CD8-positive, alpha-beta memory T cell (primary cell): Measurements from ENCODE around the gene PCDHGA1. TPM values are rescaled to one million over a fixed set of nuclear protein-coding genes. Genes with fewer than 3 reads are reported as not detected.
A peak's percentile ranks its signal among the peaks of the same experiment; 100 is the strongest.
"Not testable (repeated sequence)": the region's sequence is repeated elsewhere in the genome, so short reads cannot be mapped to it uniquely, and the experiment has no call there.

Experiments
- CTCF ChIA-PET: fragments of 350-600 bp; sonication (Branson Sonifier 250); formaldehyde crosslinking; loops from one replicate; lab custom pipeline; 2021; ENCODE audit warnings: antibody characterized with exemption; lab: Charles Lee
- POLR2A ChIA-PET: fragments of 350-600 bp; sonication (Branson Sonifier 250); formaldehyde crosslinking; loops from one replicate; lab custom pipeline; 2021; ENCODE audit warnings: antibody characterized with exemption; lab: Charles Lee
- DNase-seq, 5 donors: peaks; one replicate each; pipeline versions ENCODE4 v3.0.0 to v3.0.0-alpha.2; 2020 to 2022; ENCODE audit warnings: mixed read lengths in 1 of 5
- H3K27ac ChIP-seq: one replicate; pipeline ENCODE4 v1.7.0; 2013; ENCODE audit warnings: low read depth, mild to moderate bottlenecking, low read length, moderate library complexity
- H3K27me3 ChIP-seq: 2 replicates; pipeline ENCODE4 v1.7.0; 2013; ENCODE audit warnings: low read length, mild to moderate bottlenecking; ENCODE audit not compliant: insufficient read depth, poor library complexity, severe bottlenecking
- H3K36me3 ChIP-seq: 2 replicates; pipeline ENCODE4 v1.7.0; 2013; ENCODE audit warnings: mild to moderate bottlenecking, low read length, moderate library complexity; ENCODE audit not compliant: insufficient read depth
- H3K4me1 ChIP-seq: 2 replicates; pipeline ENCODE4 v1.7.0; 2013; ENCODE audit warnings: mild to moderate bottlenecking, low read length, moderate library complexity; ENCODE audit not compliant: insufficient read depth
- H3K4me3 ChIP-seq: 2 replicates; pipeline ENCODE4 v1.7.0; 2013; ENCODE audit warnings: mild to moderate bottlenecking, low read length
- H3K9me3 ChIP-seq: 2 replicates; pipeline ENCODE4 v1.7.0; 2013; ENCODE audit warnings: mild to moderate bottlenecking, low read length
- H3K27ac Mint-ChIP-seq, 8 donors: one replicate each; pipeline ENCODE4 v1.8.0; 2020 to 2021; ENCODE audit warnings: mixed read lengths in 8 of 8, mild to moderate bottlenecking in 6 of 8, inconsistent platforms in 3 of 8, moderate library complexity in 3 of 8
- H3K27me3 Mint-ChIP-seq, 2 donors: one replicate each; pipeline ENCODE4 v1.8.0; 2020 to 2021; ENCODE audit warnings: mixed read lengths in 2 of 2, mild to moderate bottlenecking in 1 of 2, moderate library complexity in 1 of 2
- H3K36me3 Mint-ChIP-seq, 3 donors: one replicate each; pipeline ENCODE4 v1.8.0; 2020 to 2021; ENCODE audit warnings: mixed read lengths in 3 of 3, inconsistent platforms in 1 of 3, mild to moderate bottlenecking in 1 of 3
- H3K4me1 Mint-ChIP-seq, 3 donors: one replicate each; pipeline ENCODE4 v1.8.0; 2020 to 2021; ENCODE audit warnings: mixed read lengths in 3 of 3, inconsistent platforms in 1 of 3, mild to moderate bottlenecking in 1 of 3
- H3K4me3 Mint-ChIP-seq, 7 donors: one replicate each; pipeline ENCODE4 v1.8.0; 2020 to 2021; ENCODE audit warnings: mixed read lengths in 7 of 7, mild to moderate bottlenecking in 6 of 7, moderate library complexity in 4 of 7, inconsistent platforms in 2 of 7
- H3K9me3 Mint-ChIP-seq, 5 donors: one replicate each; pipeline ENCODE4 v1.8.0; 2020 to 2022; ENCODE audit warnings: mixed read lengths in 5 of 5, mild to moderate bottlenecking in 3 of 5, moderate library complexity in 2 of 5, inconsistent platforms in 1 of 5
- polyA plus RNA-seq: library from polyadenylated mRNA; unstranded; fragments of 300-500 nt; fragmentation: Illumina TruSeq; gene quantifications from one replicate; pipeline ENCODE4 v1.2.3, GENCODE V29; 2021
- total RNA-seq, 2 experiments: library from RNA; stranded (reverse); gene quantifications; one replicate each; pipeline ENCODE4 v1.2.3, GENCODE V29; 2021

The PCDHGA1 gene
- total and polyA plus RNA-seq, 3 experiments from 2014 or later: 0.07 to 0.09 TPM; not detected in 1

GRCh38 chr5:141409598-141410306, 79.4 kb downstream of the PCDHGA1 start:
- DNase-seq: no peak
- peaks cover 72 to 79% of the 10 kb centered on the region in 2 donors for H3K27me3 Mint-ChIP-seq
- H3K4me1 Mint-ChIP-seq: peaks cover 16 to 20% (median 17%) of the 10 kb centered on the region in 3 donors
- no peak overlapping the region for H3K4me3 ChIP-seq
- H3K9me3 Mint-ChIP-seq: peaks cover 23 to 61% (median 56%) of the 10 kb centered on the region in 5 donors
- POLR2A ChIA-PET: no interaction called here
- H3K27ac ChIP-seq: no peak overlapping the region
- H3K9me3 ChIP-seq: no peaks in the 10 kb centered on the region
- CTCF ChIA-PET: no interaction called here
- peak overlapping the region in 1 of 8 donors; percentile 83 for H3K27ac Mint-ChIP-seq
- no peak overlapping the region for H3K4me3 Mint-ChIP-seq
- peaks cover 0 to 17% (median 4%) of the 10 kb centered on the region in 3 donors for H3K36me3 Mint-ChIP-seq
- peaks cover 7% of the 10 kb centered on the region for H3K4me1 ChIP-seq
- no peaks in the 10 kb centered on the region for H3K36me3 ChIP-seq
- peaks cover 54% of the 10 kb centered on the region for H3K27me3 ChIP-seq

GRCh38 chr5:141411575-141411974, 81.3 kb downstream of the PCDHGA1 start:
- Mint-ChIP-seq H3K36me3 (peaks cover 0 to 16% (median 4%) of the 10 kb centered on the region in 3 donors), H3K9me3 (peaks cover 16 to 58% (median 55%) of the 10 kb centered on the region in 5 donors), H3K4me1 (peaks cover 17 to 26% (median 18%) of the 10 kb centered on the region in 3 donors), H3K4me3 (no peak overlapping the region), H3K27ac (no peak overlapping the region), H3K27me3 (peaks cover 67 to 76% of the 10 kb centered on the region in 2 donors)
- H3K27me3 ChIP-seq: peaks cover 57% of the 10 kb centered on the region
- H3K4me3 ChIP-seq: no peak overlapping the region
- ChIA-PET POLR2A (no interaction called here), CTCF (no interaction called here)
- DNase-seq: no peak
- H3K9me3 ChIP-seq: no peaks in the 10 kb centered on the region
- peaks cover 7% of the 10 kb centered on the region for H3K4me1 ChIP-seq
- H3K36me3 ChIP-seq: no peaks in the 10 kb centered on the region
- H3K27ac ChIP-seq: no peak overlapping the region

- CTCF ChIA-PET: interaction anchor here (0.7 to 2.1 kb wide), 12 partner anchors 10 to 151 kb away, joined by 3 to 10 read pairs (median 4); partner anchors contain the start of genes PCDHGA9 and TAF7
- peaks cover 16 to 57% (median 55%) of the 10 kb centered on the region in 5 donors for H3K9me3 Mint-ChIP-seq
- peaks cover 20 to 29% (median 21%) of the 10 kb centered on the region in 3 donors for H3K4me1 Mint-ChIP-seq
- peak; percentile 33 to 61 (median 41) for DNase-seq
- peaks cover 7% of the 10 kb centered on the region for H3K4me1 ChIP-seq
- peak within 1 kb of the TSS in 2 of 8 donors; percentile 10 to 38 for H3K27ac Mint-ChIP-seq
- H3K4me3 Mint-ChIP-seq: peak within 1 kb of the TSS; percentile 77 to 95 (median 84)
- peak within 1 kb of the TSS; percentile 77 for H3K4me3 ChIP-seq
- H3K36me3 Mint-ChIP-seq: peaks cover 0 to 19% (median 4%) of the 10 kb centered on the region in 3 donors
- no peaks in the 10 kb centered on the region for H3K36me3 ChIP-seq
- H3K9me3 ChIP-seq: no peaks in the 10 kb centered on the region
- H3K27me3 Mint-ChIP-seq: peaks cover 63 to 77% of the 10 kb centered on the region in 2 donors
- no peak within 1 kb of the TSS for H3K27ac ChIP-seq
- POLR2A ChIA-PET: no interaction called here
- H3K27me3 ChIP-seq: peaks cover 59% of the 10 kb centered on the region
Observed at GRCh38 chr5:141412854-141413539, 82.7 kb downstream of the PCDHGA1 start, which contains the start of gene PCDHGA10. Gene PCDHGA10, plus strand, starts transcription at chr5:141412987. Its CDS starts 189 bp downstream, at chr5:141413176.

GRCh38 chr5:141413540-141414069, 83.3 kb downstream of the PCDHGA1 start:
- peaks cover 4% of the 10 kb centered on the region for H3K9me3 ChIP-seq
- peak overlapping the region in 2 of 8 donors; percentile 10 to 38 for H3K27ac Mint-ChIP-seq

GRCh38 chr5:141414548-141415274, 84.4 kb downstream of the PCDHGA1 start:
- POLR2A ChIA-PET, H3K36me3 ChIP-seq, H3K4me3 ChIP-seq, H3K9me3 ChIP-seq, H3K27ac ChIP-seq, H3K4me1 ChIP-seq, DNase-seq: not testable (repeated sequence)
- H3K27ac Mint-ChIP-seq: peak overlapping the region in 1 of 8 donors; percentile 50
- CTCF ChIA-PET: interaction anchor here (1.4 to 2.1 kb wide), 3 partner anchors 94 to 143 kb away, joined by 3 to 8 read pairs (median 6); partner anchors contain the start of gene TAF7
- peaks cover 16 to 54% (median 53%) of the 10 kb centered on the region in 5 donors for H3K9me3 Mint-ChIP-seq
- peaks cover 60 to 75% of the 10 kb centered on the region in 2 donors for H3K27me3 Mint-ChIP-seq
- H3K36me3 Mint-ChIP-seq: peaks cover 0 to 18% (median 5%) of the 10 kb centered on the region in 3 donors
- peaks cover 20 to 35% (median 21%) of the 10 kb centered on the region in 3 donors for H3K4me1 Mint-ChIP-seq
- H3K27me3 ChIP-seq: peaks cover 62% of the 10 kb centered on the region
- H3K4me3 Mint-ChIP-seq: peak overlapping the region; percentile 6 to 68 (median 43)

More at GRCh38 chr5:141413540-141414069, 83.3 kb downstream of the PCDHGA1 start:
- H3K27ac ChIP-seq: no peak overlapping the region
- H3K36me3 ChIP-seq: no peaks in the 10 kb centered on the region
- Mint-ChIP-seq H3K36me3 (peaks cover 0 to 20% (median 4%) of the 10 kb centered on the region in 3 donors), H3K9me3 (peaks cover 19 to 57% (median 56%) of the 10 kb centered on the region in 5 donors), H3K27me3 (peaks cover 65 to 78% of the 10 kb centered on the region in 2 donors), H3K4me1 (peaks cover 20 to 32% (median 21%) of the 10 kb centered on the region in 3 donors), H3K4me3 (peak overlapping the region; percentile 77 to 95 (median 84))
- H3K27me3 ChIP-seq: peaks cover 63% of the 10 kb centered on the region
- no peak for DNase-seq
- CTCF ChIA-PET: interaction anchor here (1.1 to 2.1 kb wide), 8 partner anchors 11 to 150 kb away, joined by 3 to 10 read pairs (median 5); partner anchors contain the start of gene TAF7
- POLR2A ChIA-PET: no interaction called here
- H3K4me3 ChIP-seq: peak overlapping the region; percentile 77
- H3K4me1 ChIP-seq: peaks cover 7% of the 10 kb centered on the region

- H3K9me3 Mint-ChIP-seq: peaks cover 14 to 56% (median 54%) of the 10 kb centered on the region in 5 donors
- peaks cover 20 to 35% (median 21%) of the 10 kb centered on the region in 3 donors for H3K4me1 Mint-ChIP-seq
- CTCF ChIA-PET, H3K27ac ChIP-seq, H3K27ac Mint-ChIP-seq, H3K4me1 ChIP-seq, DNase-seq, H3K9me3 ChIP-seq, H3K36me3 ChIP-seq, H3K4me3 ChIP-seq, POLR2A ChIA-PET: not testable (repeated sequence)
- peaks cover 64% of the 10 kb centered on the region for H3K27me3 ChIP-seq
- peaks cover 62 to 77% of the 10 kb centered on the region in 2 donors for H3K27me3 Mint-ChIP-seq
- H3K4me3 Mint-ChIP-seq: peak overlapping the region in 5 of 7 donors; percentile 6 to 41 (median 29)
- H3K36me3 Mint-ChIP-seq: peaks cover 0 to 22% (median 5%) of the 10 kb centered on the region in 3 donors
Observed at GRCh38 chr5:141415275-141415618, 84.9 kb downstream of the PCDHGA1 start.
